ENCODE data around the gene SAV1.
"Not testable (repeated sequence)": the region's sequence is repeated elsewhere in the genome, so short reads cannot be mapped to it uniquely, and the experiment has no call there.

The SAV1 gene

GRCh38 chr14:50667996-50668825 lies at the start of gene SAV1:
Gene SAV1 (minus strand): TSS chr14:50668306. CDS start chr14:50667967, 339 bp downstream.
- DNase-seq (ENCODE audit: low read depth): peak; percentile 88

GRCh38 chr14:50717811-50718210 lies 49.7 kb upstream of the SAV1 start:
- no peak for DNase-seq (ENCODE audit: low read depth)

- peak; percentile 58 for DNase-seq (ENCODE audit: low read depth)
These were observed 46.5 kb upstream of the SAV1 start for GRCh38 chr14:50714450-50715073.

GRCh38 chr14:50711043-50711442 lies 42.9 kb upstream of the SAV1 start:
- DNase-seq (ENCODE audit: low read depth): no peak

- no peak for DNase-seq (ENCODE audit: low read depth)
These were observed 37.0 kb upstream of the SAV1 start for GRCh38 chr14:50705026-50705593.

- no peak for DNase-seq (ENCODE audit: low read depth)
These were observed 36.4 kb upstream of the SAV1 start for GRCh38 chr14:50704454-50705010.

GRCh38 chr14:50697659-50698290 lies 29.7 kb upstream of the SAV1 start:
- peak; percentile 22 for DNase-seq (ENCODE audit: low read depth)

- not testable (repeated sequence) for DNase-seq (ENCODE audit: low read depth)
These were observed 26.2 kb upstream of the SAV1 start for GRCh38 chr14:50694260-50694659.

- DNase-seq (ENCODE audit: low read depth): no peak
These were observed 20.8 kb upstream of the SAV1 start for GRCh38 chr14:50688875-50689274.

- DNase-seq (ENCODE audit: low read depth): no peak
These were observed 11.6 kb upstream of the SAV1 start for GRCh38 chr14:50679674-50680073.

- peak; percentile 15 for DNase-seq (ENCODE audit: low read depth)
These were observed 10.1 kb upstream of the SAV1 start for GRCh38 chr14:50678163-50678562.

- peak; percentile 86 for DNase-seq (ENCODE audit: low read depth)
These were observed 9.5 kb upstream of the SAV1 start for GRCh38 chr14:50677527-50678063.

- DNase-seq (ENCODE audit: low read depth): no peak
These were observed 8.9 kb upstream of the SAV1 start for GRCh38 chr14:50676814-50677516.

GRCh38 chr14:50675597-50675996 lies 7.5 kb upstream of the SAV1 start:
- peak; percentile 70 for DNase-seq (ENCODE audit: low read depth)

GRCh38 chr14:50670866-50671256 lies 2.8 kb upstream of the SAV1 start:
- no peak for DNase-seq (ENCODE audit: low read depth)

- DNase-seq (ENCODE audit: low read depth): peak; percentile 41
These were observed 2.2 kb upstream of the SAV1 start for GRCh38 chr14:50670196-50670865.

GRCh38 chr14:50669441-50669986 lies 1.4 kb upstream of the SAV1 start:
- no peak for DNase-seq (ENCODE audit: low read depth)

GRCh38 chr14:50668826-50669143 lies 679 bp upstream of the SAV1 start:
- DNase-seq (ENCODE audit: low read depth): no peak

- DNase-seq (ENCODE audit: low read depth): no peak
These were observed 466 bp downstream of the SAV1 start for GRCh38 chr14:50667684-50667995.

- DNase-seq (ENCODE audit: low read depth): peak; percentile 86
These were observed 1.1 kb downstream of the SAV1 start for GRCh38 chr14:50666772-50667683.

All from ELR (cell line).